ENCODE measurements around the gene CAPN7. TPM values are rescaled to one million over a fixed set of nuclear protein-coding genes. Genes with fewer than 3 reads are reported as not detected.

CAPN7 gene
- total and polyA plus RNA-seq, 5 donors: 13.2 to 33.7 (median 28.9) TPM

DNA sequence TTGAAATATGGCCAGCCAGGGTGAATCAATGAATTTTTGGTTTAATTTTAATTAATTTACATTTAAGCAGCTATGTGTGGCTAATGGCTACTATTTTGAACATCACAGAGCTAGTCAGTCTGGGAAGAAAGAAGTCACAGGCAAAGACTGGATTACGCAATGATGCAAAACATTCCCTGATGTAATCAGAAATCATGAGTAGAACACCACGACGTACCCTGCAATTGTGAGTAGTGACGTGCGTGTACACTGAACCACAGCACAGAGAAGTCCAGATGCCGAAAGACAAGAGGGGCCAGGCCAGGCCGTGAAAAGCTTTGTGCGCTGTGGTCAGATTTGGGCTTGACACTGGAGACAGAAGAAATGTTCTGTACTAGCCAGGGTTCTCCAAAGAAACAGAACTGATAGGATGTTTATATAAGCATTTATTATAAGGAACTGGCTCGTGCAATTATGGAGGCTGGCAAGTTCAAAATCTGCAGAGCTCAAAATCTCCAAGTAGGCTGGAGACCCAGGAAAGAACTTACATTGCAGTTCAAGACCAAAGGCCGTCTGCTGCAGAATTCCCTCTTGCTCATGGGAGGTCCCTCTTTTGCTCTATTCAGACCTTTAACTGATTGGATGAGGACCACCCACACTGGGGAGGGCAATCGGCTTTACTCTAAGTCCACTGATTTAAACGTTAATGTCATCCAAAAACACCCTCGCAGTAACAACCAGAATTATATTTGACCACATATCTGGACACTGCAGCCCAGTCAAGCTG is 81.7 kb downstream of the CAPN7 start:
- DNase-seq: peak; percentile 77 to 90 (median 78)
- Histone ChIP-seq H3K27ac (ENCODE audit: low read length) (peak overlapping the region; percentile 56), H3K9me3 (ENCODE audit: control insufficient read depth, low read length) (no peaks in the 10 kb centered on the region), H3K4me1 (ENCODE audit: control insufficient read depth, insufficient read depth, low read length) (peaks cover 13% of the 10 kb centered on the region), H3K4me3 (ENCODE audit: low read length) (no peak overlapping the region), H3K27me3 (ENCODE audit: control insufficient read depth, insufficient read depth) (no peaks in the 10 kb centered on the region)
- ATAC-seq: peak; percentile 90 to 95
- intact Hi-C loops (cut with DNase I): no loop called here
- 53% methylated on average over 13 of the region's 13 CpGs for WGBS

DNA sequence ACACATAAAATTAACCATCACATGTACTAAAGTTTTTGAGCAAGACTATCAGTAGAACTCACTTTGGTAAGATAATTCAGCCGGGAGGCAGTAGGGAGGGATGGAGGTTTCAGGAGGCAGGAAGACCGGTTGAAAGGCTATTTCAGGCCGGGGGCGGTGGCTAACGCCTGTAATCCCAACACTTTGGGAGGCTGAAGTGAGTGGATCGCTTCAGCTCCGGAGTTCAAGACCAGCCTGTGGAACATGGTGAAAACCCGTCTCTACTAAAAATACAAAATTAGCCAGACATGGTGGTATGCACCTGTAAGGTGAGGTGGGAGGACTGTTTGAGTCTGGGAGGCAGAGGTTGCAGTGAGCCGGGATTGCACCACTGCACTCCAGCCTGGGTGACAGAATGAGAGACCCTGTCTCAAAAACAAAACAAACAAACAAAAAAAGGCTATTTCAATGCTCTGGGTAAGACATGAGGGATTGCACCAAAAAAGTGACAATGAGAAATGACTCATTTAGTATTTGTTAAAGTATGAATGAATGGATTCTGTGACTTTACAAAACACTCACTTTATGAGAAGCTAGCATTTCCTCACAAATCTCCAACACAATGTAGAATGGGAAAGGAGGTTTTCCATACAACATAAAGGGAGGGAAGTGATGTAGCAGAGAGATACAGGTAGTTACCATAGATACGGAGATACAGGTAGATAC is 82.4 kb downstream of the CAPN7 start:
- ATAC-seq (no peak), DNase-seq (no peak)
- no peak overlapping the region for H3K4me3 ChIP-seq (ENCODE audit: low read length)
- 92% methylated on average over 10 of the region's 10 CpGs for WGBS
- peak overlapping the region; percentile 42 for H3K27ac ChIP-seq (ENCODE audit: low read length)
- intact Hi-C loops (cut with DNase I): no loop called here
- H3K27me3 ChIP-seq (ENCODE audit: control insufficient read depth, insufficient read depth): no peaks in the 10 kb centered on the region
- H3K4me1 ChIP-seq (ENCODE audit: control insufficient read depth, insufficient read depth, low read length): peaks cover 17% of the 10 kb centered on the region
- no peaks in the 10 kb centered on the region for H3K9me3 ChIP-seq (ENCODE audit: control insufficient read depth, low read length)

DNA sequence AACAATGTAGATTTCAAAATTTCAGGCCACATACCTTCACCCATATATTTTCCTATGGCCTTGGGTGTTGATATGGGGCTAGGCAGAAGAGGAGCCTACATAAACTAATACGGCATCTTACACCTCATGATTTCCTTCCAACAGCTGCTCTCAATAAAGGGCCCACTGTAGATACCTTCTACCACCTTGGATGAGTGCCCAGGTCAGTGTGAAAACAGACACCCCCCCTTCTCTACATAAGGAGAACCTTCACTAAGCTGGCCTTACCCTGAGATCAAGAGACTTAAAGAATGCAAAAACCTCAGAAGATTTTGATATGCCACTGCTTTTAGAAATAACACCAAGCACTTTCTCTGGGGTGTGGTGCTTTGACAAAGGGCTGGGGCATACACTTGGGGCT is 83.6 kb downstream of the CAPN7 start:
- Histone ChIP-seq H3K4me3 (ENCODE audit: low read length) (no peak overlapping the region), H3K27me3 (ENCODE audit: control insufficient read depth, insufficient read depth) (no peaks in the 10 kb centered on the region), H3K9me3 (ENCODE audit: control insufficient read depth, low read length) (no peaks in the 10 kb centered on the region), H3K4me1 (ENCODE audit: control insufficient read depth, insufficient read depth, low read length) (peaks cover 14% of the 10 kb centered on the region), H3K27ac (ENCODE audit: low read length) (no peak overlapping the region)
- DNase-seq: no peak
- intact Hi-C loops (cut with DNase I): no loop called here
- no peak for ATAC-seq
- 75% methylated on average over 1 of the region's 1 CpG for WGBS

DNA sequence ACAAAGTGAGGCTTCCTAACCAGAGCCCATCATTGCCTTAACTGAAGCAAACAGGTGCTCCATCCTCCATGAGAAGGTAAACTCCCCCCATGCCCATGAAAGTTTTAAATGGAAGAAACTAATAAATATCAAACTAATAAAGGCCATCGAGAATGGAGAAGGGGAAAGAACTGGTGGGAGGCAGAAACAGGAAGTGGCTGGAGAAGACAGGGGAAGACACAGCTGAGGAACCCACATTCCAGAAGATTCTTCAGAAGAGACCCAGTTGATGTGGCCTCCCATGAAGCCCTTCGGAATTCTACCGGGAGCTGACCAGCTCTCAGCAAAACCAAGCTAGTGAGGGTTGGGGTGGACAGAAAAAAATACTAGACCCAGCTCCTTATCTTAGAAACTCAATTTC is 84.7 kb downstream of the CAPN7 start:
- 81% methylated on average over 3 of the region's 3 CpGs for WGBS
- no peak for DNase-seq
- no peak overlapping the region for H3K27ac ChIP-seq (ENCODE audit: low read length)

DNA sequence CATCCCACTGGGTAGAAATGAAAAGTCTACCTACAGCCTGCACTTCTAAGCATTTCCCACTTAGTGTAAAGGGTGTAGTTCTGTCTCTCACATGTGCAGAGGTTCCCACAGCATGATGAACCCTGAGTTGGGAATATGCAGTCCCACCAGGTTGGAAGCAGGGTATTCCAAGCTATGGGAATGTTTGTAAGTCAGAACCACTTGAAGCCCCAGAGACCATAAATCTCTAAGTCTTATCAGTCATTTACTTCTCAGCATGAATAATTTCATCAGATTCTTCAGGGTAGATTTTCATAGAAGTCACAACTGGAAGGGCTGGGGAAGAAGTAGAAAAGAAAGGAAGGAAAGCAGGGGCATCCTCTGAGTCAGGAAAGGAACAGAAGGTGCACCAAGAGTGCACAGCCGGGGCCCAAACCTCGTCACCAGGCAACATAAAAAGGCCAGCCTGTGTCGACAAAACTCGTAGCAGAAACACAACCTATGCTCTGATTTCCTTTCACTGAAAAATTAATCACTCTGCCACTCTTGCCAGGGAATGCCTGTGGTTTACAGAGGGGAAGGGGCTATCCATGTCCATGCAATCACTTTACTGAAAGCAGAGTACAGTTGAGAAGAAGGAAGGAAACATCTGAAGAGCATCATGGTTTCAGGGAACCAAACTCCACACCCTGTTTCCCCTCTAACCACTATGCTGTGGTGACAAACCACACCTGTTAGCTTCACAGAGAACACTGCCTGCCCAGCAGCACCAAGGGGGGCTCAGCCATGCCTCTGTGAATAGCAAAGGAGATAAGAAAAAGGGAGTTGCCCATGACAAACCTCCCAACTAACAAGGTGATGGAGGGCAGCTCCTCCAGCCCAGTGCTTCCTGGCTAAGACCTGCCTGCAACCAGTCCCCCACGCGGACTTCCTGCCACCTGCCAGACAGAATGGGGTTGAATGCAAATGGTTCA is 85.8 kb downstream of the CAPN7 start:
- intact Hi-C loops (cut with DNase I): no loop called here
- peak overlapping the region; percentile 38 for H3K27ac ChIP-seq (ENCODE audit: low read length)
- H3K4me1 ChIP-seq (ENCODE audit: control insufficient read depth, insufficient read depth, low read length): peaks cover 13% of the 10 kb centered on the region
- H3K4me3 ChIP-seq (ENCODE audit: low read length): no peak overlapping the region
- WGBS: 57% methylated on average over 6 of the region's 6 CpGs
- no peaks in the 10 kb centered on the region for H3K27me3 ChIP-seq (ENCODE audit: control insufficient read depth, insufficient read depth)
- ATAC-seq (no peak), DNase-seq (no peak)
- H3K9me3 ChIP-seq (ENCODE audit: control insufficient read depth, low read length): no peaks in the 10 kb centered on the region

More for the DNA sequence above, 84.7 kb downstream of the CAPN7 start:
- H3K9me3 ChIP-seq (ENCODE audit: control insufficient read depth, low read length): no peaks in the 10 kb centered on the region
- no peaks in the 10 kb centered on the region for H3K27me3 ChIP-seq (ENCODE audit: control insufficient read depth, insufficient read depth)
- no peak for ATAC-seq
- intact Hi-C loops (cut with DNase I): no loop called here
- H3K4me3 ChIP-seq (ENCODE audit: low read length): no peak overlapping the region
- peaks cover 15% of the 10 kb centered on the region for H3K4me1 ChIP-seq (ENCODE audit: control insufficient read depth, insufficient read depth, low read length)

DNA sequence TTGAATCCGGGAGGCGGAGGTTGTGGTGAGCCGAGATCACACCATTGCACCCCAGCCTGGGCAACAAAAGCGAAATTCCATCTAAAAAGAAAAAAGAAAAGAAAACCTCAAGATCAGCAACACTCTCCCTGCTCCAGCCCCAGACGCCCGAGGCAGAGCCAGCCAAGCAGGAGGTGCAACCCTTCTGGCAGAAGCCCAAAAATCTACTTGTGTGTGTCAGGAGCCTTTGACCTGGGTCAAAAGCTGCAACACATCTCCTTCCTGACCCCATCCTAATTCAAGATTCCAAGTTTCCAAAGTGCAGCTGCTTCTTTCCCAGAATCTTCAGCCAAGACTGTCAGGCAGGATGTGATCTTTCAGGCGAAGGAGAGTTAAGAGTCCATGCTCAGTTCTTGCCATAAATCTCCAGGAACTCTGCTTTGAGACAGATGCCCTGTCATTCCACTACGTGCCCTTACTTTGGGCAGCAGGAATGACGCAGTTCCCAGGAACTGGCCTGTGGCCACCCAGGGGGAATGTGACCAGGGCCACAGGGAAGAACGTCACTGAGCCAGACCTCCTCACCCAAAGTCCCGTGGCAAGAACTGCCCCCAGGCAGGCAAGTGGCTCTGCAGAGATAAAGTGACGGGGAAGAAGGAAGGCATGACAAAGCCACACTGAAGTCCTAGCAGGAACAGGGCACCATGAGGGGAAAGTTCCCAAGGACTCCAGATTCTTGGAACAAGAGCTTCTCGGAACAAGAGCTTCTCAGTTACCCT is 86.9 kb downstream of the CAPN7 start:
- Histone ChIP-seq H3K4me1 (ENCODE audit: control insufficient read depth, insufficient read depth, low read length) (peaks cover 11% of the 10 kb centered on the region), H3K4me3 (ENCODE audit: low read length) (no peak overlapping the region), H3K9me3 (ENCODE audit: control insufficient read depth, low read length) (no peaks in the 10 kb centered on the region), H3K27me3 (ENCODE audit: control insufficient read depth, insufficient read depth) (no peaks in the 10 kb centered on the region), H3K27ac (ENCODE audit: low read length) (peak overlapping the region; percentile 41)
- DNase-seq (peak; percentile 77 to 87 (median 85)), ATAC-seq (peak; percentile 72 to 84)
- intact Hi-C loops (cut with DNase I): no loop called here
- 39% methylated on average over 13 of the region's 13 CpGs for WGBS

DNA sequence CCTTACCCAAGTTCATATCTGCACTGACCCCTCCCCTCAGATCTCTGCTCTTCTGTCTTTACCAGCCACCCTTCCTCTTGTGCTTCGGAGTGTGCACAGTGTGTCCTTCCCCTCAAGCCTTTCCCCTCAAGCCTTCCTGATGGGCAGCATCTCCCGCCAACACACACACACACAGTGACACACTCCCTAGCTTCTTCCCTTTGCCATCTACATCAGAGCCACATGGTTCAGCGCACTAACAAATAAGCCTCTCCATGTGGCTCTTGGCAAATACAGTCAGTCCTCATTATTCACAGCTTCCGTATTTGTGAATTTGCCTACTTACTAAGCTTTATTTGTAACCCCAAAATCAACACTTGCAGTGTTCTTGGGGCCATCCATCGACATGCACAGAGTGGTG is 88.9 kb downstream of the CAPN7 start:
- peak; percentile 42 to 45 for ATAC-seq
- no peak for DNase-seq
- WGBS: 75% methylated on average over 5 of the region's 5 CpGs
- peak overlapping the region; percentile 87 for H3K27ac ChIP-seq (ENCODE audit: low read length)
- H3K27me3 ChIP-seq (ENCODE audit: control insufficient read depth, insufficient read depth): no peaks in the 10 kb centered on the region
- peaks cover 14% of the 10 kb centered on the region for H3K4me1 ChIP-seq (ENCODE audit: control insufficient read depth, insufficient read depth, low read length)
- no peaks in the 10 kb centered on the region for H3K9me3 ChIP-seq (ENCODE audit: control insufficient read depth, low read length)
- no peak overlapping the region for H3K4me3 ChIP-seq (ENCODE audit: low read length)
- intact Hi-C loops (cut with DNase I): no loop called here

DNA sequence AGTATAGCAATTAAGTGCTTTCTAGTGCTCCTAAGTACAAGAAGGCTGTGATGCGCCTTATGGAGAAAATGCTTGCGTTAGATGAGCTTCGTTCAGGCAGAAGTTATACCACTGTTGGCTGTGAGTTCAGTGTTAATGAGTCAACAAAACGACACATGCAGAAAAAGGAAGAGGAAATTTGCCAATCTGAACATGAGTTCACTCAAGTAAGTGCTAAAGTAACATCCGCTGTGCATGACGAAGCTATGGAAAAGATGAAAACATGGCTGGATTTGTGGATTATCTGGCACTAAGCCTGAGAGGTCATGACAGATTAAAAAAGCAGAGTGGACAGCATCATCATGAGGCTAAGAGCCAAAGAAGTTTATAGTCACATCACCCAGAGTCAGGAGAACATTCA is 89.5 kb downstream of the CAPN7 start:
- ATAC-seq (peak; percentile 8 to 64), DNase-seq (no peak)
- H3K4me3 ChIP-seq (ENCODE audit: low read length): no peak overlapping the region
- H3K27me3 ChIP-seq (ENCODE audit: control insufficient read depth, insufficient read depth): no peaks in the 10 kb centered on the region
- 40% methylated on average over 6 of the region's 6 CpGs for WGBS
- intact Hi-C loops (cut with DNase I): no loop called here
- no peaks in the 10 kb centered on the region for H3K9me3 ChIP-seq (ENCODE audit: control insufficient read depth, low read length)
- H3K27ac ChIP-seq (ENCODE audit: low read length): peak overlapping the region; percentile 87
- peaks cover 14% of the 10 kb centered on the region for H3K4me1 ChIP-seq (ENCODE audit: control insufficient read depth, insufficient read depth, low read length)

DNA sequence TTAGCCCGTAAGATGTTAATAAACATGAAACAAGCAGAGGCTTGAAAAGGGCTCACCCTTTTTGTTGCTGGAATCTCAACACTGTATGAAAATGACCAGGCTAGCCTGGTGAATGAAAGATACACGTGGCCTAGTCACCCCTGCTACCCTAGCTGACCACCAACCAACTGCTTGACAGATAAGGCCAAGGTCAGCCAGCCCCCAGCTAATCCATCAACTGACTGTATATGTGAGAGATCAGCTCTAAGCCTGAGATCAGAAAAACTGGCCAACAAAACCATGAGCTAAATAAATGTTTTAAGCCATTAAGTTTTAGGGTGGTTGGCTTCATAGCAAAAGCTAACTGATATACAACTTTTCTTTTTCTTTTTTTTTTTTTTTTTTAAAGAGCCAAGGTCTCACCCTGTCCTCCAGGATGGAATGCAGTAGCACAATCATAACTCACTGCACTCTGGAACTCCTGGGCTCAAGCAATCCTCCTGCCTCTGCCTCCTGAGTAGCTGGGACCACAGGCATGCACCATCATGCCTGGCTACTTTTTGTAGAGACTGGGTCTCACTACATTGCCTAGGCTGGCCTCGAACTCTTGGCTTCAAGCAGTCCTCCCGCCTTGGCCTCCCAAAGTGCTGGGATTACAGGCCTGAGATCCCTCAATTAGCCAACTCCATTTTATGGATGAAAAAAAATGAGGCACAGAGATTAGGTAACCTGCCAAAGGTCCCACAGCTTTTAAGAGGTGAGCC is 91.7 kb downstream of the CAPN7 start:
- Histone ChIP-seq H3K27ac (ENCODE audit: low read length) (no peak overlapping the region), H3K27me3 (ENCODE audit: control insufficient read depth, insufficient read depth) (no peaks in the 10 kb centered on the region), H3K4me1 (ENCODE audit: control insufficient read depth, insufficient read depth, low read length) (peaks cover 14% of the 10 kb centered on the region), H3K9me3 (ENCODE audit: control insufficient read depth, low read length) (no peaks in the 10 kb centered on the region), H3K4me3 (ENCODE audit: low read length) (no peak overlapping the region)
- no peak for DNase-seq
- intact Hi-C loops (cut with DNase I): no loop called here
- WGBS: 87% methylated on average over 4 of the region's 4 CpGs
- ATAC-seq: no peak

DNA sequence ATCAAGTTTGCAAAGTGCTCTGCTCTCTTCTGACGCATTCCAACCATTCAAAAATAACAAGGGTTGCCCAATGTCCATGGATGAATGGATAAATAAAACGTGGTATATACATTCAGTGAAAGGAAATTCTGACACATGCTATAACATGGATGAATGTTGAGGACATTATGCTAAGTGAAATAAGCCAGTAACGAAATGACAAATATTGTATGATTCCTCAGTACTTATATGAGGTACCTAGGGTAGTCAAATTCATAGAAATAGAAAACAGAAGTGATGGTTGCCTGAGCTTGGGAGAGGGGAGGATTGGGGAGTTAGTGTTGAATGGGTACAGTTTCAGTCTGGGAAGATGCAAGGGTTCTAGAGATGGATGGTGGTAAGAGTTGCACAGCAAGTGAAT is 92.5 kb downstream of the CAPN7 start:
- H3K27ac ChIP-seq (ENCODE audit: low read length): no peak overlapping the region
- H3K27me3 ChIP-seq (ENCODE audit: control insufficient read depth, insufficient read depth): no peaks in the 10 kb centered on the region
- no peak for ATAC-seq
- intact Hi-C loops (cut with DNase I): no loop called here
- H3K4me3 ChIP-seq (ENCODE audit: low read length): no peak overlapping the region
- H3K9me3 ChIP-seq (ENCODE audit: control insufficient read depth, low read length): no peaks in the 10 kb centered on the region
- peaks cover 12% of the 10 kb centered on the region for H3K4me1 ChIP-seq (ENCODE audit: control insufficient read depth, insufficient read depth, low read length)
- DNase-seq: no peak
- 86% methylated on average over 3 of the region's 3 CpGs for WGBS
